Breast epithelium (tissue), 4 donors: Measurements from ENCODE around the gene GPSM3. TPM values are rescaled to one million over a fixed set of nuclear protein-coding genes. Genes with fewer than 3 reads are reported as not detected.
A peak's percentile ranks its signal among the peaks of the same experiment; 100 is the strongest.

Source experiments
- DNase-seq, 2 donors: peaks; one replicate each; pipeline ENCODE4 v3.0.0-alpha.2; 2019; ENCODE audit warnings: low spot score in 2 of 2
- H3K27ac ChIP-seq, 2 donors: fragments of 200-600 bp; sonication (generic) in 1 of 2; one replicate each; pipeline ENCODE4 v1.5.1; 2016 to 2019; ENCODE audit warnings: mild to moderate bottlenecking in 1 of 2
- H3K27me3 ChIP-seq, 2 donors: fragments of 200-600 bp; sonication (generic) in 1 of 2; one replicate each; pipeline versions ENCODE4 v1.5.1 to v1.6.0; 2017 to 2019; ENCODE audit warnings: control low read depth in 1 of 2, mild to moderate bottlenecking in 1 of 2
- H3K36me3 ChIP-seq: fragments of 200-600 bp; one replicate; pipeline ENCODE4 v1.5.1; 2019
- H3K4me1 ChIP-seq, 2 donors: fragments of 200-600 bp; sonication (generic); one replicate each; pipeline ENCODE4 v1.5.1; 2016 to 2019; ENCODE audit warnings: control low read depth in 1 of 2
- H3K4me3 ChIP-seq, 3 donors: fragments of 200-600 bp; sonication (generic); 1 replicate in 2 of 3; 2 replicates in 1 of 3; pipeline ENCODE4 v1.5.1; 2016 to 2019; ENCODE audit warnings: mild to moderate bottlenecking in 3 of 3, moderate library complexity in 2 of 3
- H3K9me3 ChIP-seq, 2 donors: fragments of 200-600 bp; sonication (generic) in 1 of 2; one replicate each; pipeline ENCODE4 v1.5.1; 2016 to 2019; ENCODE audit warnings: control low read depth in 1 of 2
- CTCF ChIP-seq, 3 donors: fragments of 450-650 bp; IDR thresholded peaks; one replicate each; pipeline ENCODE4 v1.5.1; 2016 to 2017; ENCODE audit warnings: antibody characterized with exemption in 3 of 3, mild to moderate bottlenecking in 3 of 3, moderate library complexity in 3 of 3
- POLR2A ChIP-seq: fragments of 450-650 bp; IDR thresholded peaks from one replicate; pipeline ENCODE4 v1.6.1; 2016; ENCODE audit warnings: antibody characterized with exemption, mild to moderate bottlenecking, moderate library complexity
- POLR2AphosphoS5 ChIP-seq, 3 donors: sonication (generic); formaldehyde crosslinking; IDR thresholded peaks; one replicate each; pipeline ENCODE4 v1.6.1; 2017; ENCODE audit warnings: antibody characterized with exemption in 3 of 3
- intact Hi-C: fragments of 100-400 bp; cut with DNase I; formaldehyde crosslinking; loops from one replicate; pipeline ENCODE4 v1.15.1; 2023; ENCODE audit warnings: low total_unique reads
- total RNA-seq, 3 donors: library from RNA; depleted of rRNA; stranded (reverse); fragments of >200 nt; gene quantifications; one replicate each; pipeline ENCODE4 v1.1.0, GENCODE V29; 2016

GPSM3 gene
- total RNA-seq, 3 donors from 2014 or later = 8.2 to 18.2 (median 11.3) TPM

- Histone ChIP-seq H3K27ac (peak within 1 kb of the TSS; percentile 89 to 98), H3K4me1 (peaks cover 0 to 11% of the 10 kb centered on the region in 2 donors), H3K9me3 (no peaks in the 10 kb centered on the region), H3K36me3 (no peaks in the 10 kb centered on the region), H3K4me3 (peak within 1 kb of the TSS; percentile 76 to 84 (median 82)), H3K27me3 (no peaks in the 10 kb centered on the region)
- intact Hi-C loops = no loop called here
- DNase-seq = peak; percentile 84 to 86
- TF ChIP-seq POLR2A (peak; percentile 17), CTCF (IDR thresholded peaks at IDR 0.05) (peak in 1 of 3 donors; percentile 18), POLR2AphosphoS5 (IDR thresholded peaks at IDR 0.05) (peak; percentile 73 to 87 (median 82))
These were observed 38.6 kb downstream of the GPSM3 start, which contains the start of gene PPT2 for GRCh38 chr6:32153564-32154513. Gene PPT2, plus strand, starts transcription at chr6:32154141. Its CDS starts 454 bp downstream, at chr6:32154595.

- peaks cover 0 to 11% of the 10 kb centered on the region in 2 donors for H3K4me1 ChIP-seq
- no peak for DNase-seq
- intact Hi-C loops = no loop called here
These were observed 39.5 kb downstream of the GPSM3 start for GRCh38 chr6:32152769-32153563.

GRCh38 chr6:32151863-32152768 is 40.3 kb downstream of the GPSM3 start, which contains the start of gene PRRT1:
Gene PRRT1, minus strand, starts transcription at chr6:32151939. Its CDS starts 112 bp downstream, at chr6:32151827.
- no peak for TF ChIP-seq POLR2A
- no peak for TF ChIP-seq CTCF (IDR thresholded peaks at IDR 0.05)
- TF ChIP-seq POLR2AphosphoS5 (IDR thresholded peaks at IDR 0.05) = no peak
- H3K9me3 ChIP-seq = no peaks in the 10 kb centered on the region
- H3K4me1 ChIP-seq = peaks cover 0 to 11% of the 10 kb centered on the region in 2 donors
- H3K27ac ChIP-seq = peak within 1 kb of the TSS; percentile 89 to 98
- no peaks in the 10 kb centered on the region for H3K36me3 ChIP-seq
- H3K4me3 ChIP-seq = peak within 1 kb of the TSS; percentile 76 to 84 (median 82)
- no peak for DNase-seq
- intact Hi-C loops = no loop called here
- H3K27me3 ChIP-seq = no peaks in the 10 kb centered on the region

More at GRCh38 chr6:32152769-32153563, 39.5 kb downstream of the GPSM3 start:
- TF ChIP-seq POLR2AphosphoS5 (IDR thresholded peaks at IDR 0.05) (no peak), POLR2A (no peak), CTCF (IDR thresholded peaks at IDR 0.05) (no peak)
- Histone ChIP-seq H3K4me3 (peak overlapping the region; percentile 76 to 84 (median 82)), H3K36me3 (no peaks in the 10 kb centered on the region), H3K27me3 (no peaks in the 10 kb centered on the region), H3K9me3 (no peaks in the 10 kb centered on the region), H3K27ac (peak overlapping the region; percentile 89 to 98)

- intact Hi-C loops = no loop called here
- Histone ChIP-seq H3K9me3 (no peaks in the 10 kb centered on the region), H3K4me1 (peaks cover 0 to 11% of the 10 kb centered on the region in 2 donors), H3K4me3 (peak overlapping the region; percentile 36 to 84 (median 82)), H3K36me3 (no peaks in the 10 kb centered on the region), H3K27ac (peak overlapping the region in 1 of 2 donors; percentile 98), H3K27me3 (no peaks in the 10 kb centered on the region)
- DNase-seq = no peak
- no peak for TF ChIP-seq POLR2A
These were observed 41.1 kb downstream of the GPSM3 start for GRCh38 chr6:32151181-32151862.
